GM21717 (cell line): ENCODE measurements around the gene RRBP1.
"Not testable (repeated sequence)": the region's sequence is repeated elsewhere in the genome, so short reads cannot be mapped to it uniquely, and the experiment has no call there.

Experiments
- ATAC-seq: cut with Tn5 transposase; IDR thresholded peaks from one replicate; pipeline ENCODE4 v1.9.1; 2021; ENCODE audit warnings: mild to moderate bottlenecking, moderate library complexity; ENCODE audit not compliant: unreplicated experiment

Gene RRBP1

DNA sequence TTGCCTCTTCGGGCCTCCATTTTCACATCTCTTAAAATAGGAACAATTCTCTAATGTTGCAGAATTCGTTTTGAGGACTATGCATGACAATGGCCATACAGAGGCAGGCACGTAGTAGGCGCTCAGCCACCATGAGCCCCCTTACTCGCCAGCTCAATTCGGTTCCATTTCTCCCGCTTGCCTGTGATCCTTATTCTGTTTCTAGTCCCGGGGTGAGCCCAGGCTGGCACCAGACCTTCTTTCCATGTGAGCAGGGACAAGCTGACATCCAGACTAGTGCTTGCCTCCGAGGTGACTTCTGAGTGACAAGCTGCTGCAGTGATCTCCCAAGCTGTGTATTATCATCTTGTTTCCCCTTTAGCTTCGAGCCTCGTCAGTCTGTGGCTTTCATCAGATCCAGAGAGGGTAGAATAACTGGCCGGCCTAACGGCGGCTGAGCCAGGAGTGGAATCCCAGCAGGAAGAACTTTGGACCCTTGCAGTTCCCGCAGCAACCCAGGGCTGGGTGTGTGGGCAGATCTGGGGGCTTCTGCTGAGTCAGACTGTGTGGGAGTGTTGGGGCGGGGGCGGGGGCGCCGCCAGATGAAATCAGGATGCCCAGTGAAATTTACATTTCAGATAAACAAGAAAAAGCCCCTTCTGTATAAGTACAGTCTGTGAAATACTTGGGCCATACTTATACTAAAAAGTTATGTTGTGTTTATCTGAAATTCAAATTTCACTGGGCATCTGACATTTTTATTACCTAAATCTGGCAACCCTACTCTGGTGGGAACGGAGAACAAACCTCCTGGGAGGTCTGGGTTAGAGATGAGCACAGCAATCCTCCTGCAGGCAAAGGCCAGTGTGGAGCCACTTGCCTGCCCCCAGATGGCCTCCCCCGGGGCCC, 28.6 kb upstream of the RRBP1 start:
- ATAC-seq, result no peak

GRCh38 chr20:17709361-17710293, 27.6 kb upstream of the RRBP1 start:
- no peak for ATAC-seq

DNA sequence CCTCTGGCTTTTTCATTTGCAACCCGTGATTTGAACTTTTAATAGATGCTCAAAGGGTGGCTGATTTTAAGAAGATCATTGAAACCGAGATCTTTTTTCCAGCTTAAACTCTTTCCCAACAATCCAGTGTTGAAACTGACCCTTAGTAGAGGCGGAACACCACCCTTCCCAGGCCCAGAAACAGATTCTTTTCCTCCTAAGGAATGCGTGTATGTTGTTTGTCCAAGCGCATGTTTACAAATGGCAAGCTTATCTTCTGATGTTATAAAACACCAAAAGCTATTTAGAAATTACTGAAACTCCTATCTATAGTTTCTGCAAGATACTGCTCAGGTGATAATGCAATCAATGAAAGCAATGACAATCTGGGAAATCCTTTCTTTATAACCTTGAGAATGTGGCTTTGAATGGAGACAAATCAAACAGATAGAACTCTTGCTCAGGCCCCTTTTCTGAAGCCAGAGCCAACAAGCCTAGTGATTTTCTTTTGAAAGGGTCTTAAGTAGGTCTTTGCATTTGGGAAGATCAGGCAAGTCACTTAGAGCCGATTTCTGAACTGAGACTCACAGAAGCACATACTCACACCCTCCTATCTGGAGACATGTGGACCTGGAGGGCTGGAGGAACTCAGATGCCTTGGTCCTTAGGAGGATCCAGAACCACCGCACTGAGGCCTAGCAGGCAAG, 26.8 kb upstream of the RRBP1 start:
- no peak for ATAC-seq

DNA sequence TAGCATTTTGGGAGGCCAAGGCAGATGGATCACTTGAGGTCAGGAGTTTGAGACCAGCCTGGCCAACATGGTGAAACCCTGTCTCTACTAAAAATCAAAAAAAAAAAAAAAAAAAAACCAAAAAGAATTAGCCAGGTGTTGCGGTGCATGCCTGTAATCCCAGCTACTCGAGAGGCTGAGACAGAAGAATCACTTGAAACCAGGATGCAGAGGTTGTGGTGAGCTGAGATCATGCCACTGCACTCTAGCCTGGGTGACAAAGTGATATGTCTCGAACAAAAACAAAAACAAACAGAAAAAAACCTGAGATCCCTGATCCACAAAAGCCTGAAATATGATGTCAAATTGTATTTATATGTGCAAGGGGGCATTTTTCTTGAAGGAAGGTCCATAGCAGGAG, 25.9 kb upstream of the RRBP1 start:
- ATAC-seq, result not testable (repeated sequence)

GRCh38 chr20:17706632-17707031, 24.6 kb upstream of the RRBP1 start:
- no peak for ATAC-seq

DNA sequence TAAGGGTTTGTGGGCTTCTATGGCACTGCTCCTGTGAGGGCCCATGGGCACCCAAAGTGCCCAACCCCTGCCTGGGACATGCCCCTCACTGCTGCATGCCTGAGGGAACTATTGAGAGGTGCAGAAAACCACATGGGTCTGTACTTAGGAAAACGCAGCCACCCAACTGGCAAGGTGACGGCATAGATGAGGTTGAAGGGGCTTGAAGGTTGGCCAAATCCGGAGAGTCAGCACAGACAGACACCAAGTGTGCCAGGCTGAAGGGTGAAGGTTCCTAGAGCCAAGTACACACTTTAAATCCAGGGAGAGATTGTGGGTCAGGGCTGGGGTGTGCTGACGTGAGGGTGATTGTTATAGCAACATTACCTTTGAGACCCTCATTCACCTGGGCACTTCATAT, 23.9 kb upstream of the RRBP1 start:
- no peak for ATAC-seq

DNA sequence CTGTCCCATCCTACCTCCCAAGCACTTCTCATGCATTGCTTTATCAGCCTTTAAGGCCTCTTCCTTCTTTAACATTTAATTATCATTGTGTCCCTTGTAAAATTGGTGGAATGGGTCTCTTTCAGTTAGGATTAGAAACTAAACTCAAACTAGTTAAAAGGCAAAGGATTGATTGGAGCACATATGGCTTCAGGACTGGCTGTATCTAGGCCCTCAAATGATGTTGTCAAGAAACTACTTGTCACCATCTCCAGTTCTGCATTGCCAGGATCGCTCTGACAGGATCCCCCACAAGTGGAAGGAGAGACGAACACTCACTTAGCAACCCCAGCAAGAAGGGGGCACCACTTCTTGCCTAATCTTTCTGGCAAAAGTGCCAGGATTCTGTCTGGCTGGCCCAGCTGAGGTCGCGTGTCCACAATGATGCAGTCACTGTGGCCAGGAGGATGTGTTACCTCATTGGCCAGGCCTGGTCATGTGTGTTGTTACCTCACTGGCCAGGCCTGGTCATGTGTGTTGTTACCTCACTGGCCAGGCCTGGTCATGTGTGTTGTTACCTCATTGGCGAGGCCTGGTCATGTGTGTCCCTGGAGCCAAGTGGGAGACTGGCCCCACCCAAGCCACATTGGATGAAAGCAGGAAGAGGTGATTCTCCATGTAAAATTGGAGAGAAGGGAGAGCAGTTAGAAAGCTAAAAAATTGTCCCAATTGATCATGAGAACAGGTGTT, 22.7 kb upstream of the RRBP1 start:
- ATAC-seq, result no peak

DNA sequence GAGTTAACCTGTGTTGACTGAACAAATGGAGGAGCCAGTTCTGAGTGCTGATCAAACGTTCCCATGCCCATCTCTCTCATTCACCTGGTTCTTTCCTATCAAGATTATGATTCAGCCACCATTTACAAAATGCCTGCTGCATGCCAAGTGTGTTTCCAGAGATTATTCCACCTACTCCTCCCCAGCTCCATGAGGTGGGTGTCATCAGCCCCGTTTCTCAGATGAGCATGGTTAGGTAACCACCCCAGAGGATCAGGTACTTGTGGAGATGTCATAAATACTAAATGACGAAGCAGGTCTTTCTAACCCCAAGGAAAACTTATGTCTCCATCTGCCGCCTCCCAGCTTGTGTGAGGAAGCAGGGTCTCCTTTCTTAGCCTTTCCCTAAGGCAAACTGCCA, 19.8 kb upstream of the RRBP1 start:
- no peak for ATAC-seq

- no peak for ATAC-seq
Observed at GRCh38 chr20:17700637-17701036, 18.6 kb upstream of the RRBP1 start.

GRCh38 chr20:17699931-17700351, 17.9 kb upstream of the RRBP1 start, which contains the start of gene BANF2:
Gene BANF2 (plus strand): TSS chr20:17699966. CDS start chr20:17725026, 25,060 bp downstream.
- no peak for ATAC-seq

DNA sequence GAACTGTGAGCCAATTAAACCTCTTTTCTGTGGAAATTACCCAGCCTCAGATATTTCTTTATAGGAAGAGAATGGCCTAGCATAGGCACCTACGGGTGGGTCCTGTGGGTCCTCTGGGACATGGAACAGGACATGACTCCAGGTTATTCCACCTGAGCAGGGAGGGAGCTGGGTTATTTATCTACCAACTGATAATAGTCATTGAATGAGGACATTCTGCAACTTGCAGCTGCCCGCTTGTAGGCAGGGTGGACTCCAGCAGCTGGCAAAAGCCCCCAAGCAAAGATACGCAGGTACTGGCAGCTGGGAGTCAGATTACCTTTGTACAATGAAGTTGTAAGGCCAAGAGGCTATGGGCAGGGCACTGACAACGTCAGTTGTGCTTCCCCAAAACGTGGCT, 16.3 kb upstream of the RRBP1 start:
- no peak for ATAC-seq

DNA sequence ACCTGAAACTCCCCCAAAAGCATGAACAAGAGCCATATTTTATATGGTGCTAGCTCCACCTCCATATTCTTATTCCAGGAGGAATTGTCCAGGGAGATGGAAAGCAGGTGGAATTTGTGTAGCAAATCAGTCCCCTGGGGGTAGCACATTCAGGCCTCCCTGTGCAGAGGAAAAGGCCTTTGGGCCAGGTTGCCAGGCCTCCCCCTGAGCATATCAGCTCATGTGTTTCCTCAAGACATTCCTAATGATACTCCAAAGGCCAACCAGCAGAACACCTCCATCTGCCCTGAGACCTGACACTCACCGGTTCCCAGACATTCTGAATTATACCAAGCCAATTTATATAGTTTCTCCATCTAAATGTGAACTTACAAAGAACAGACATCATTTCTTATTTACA, 15.1 kb upstream of the RRBP1 start:
- ATAC-seq, result no peak

DNA sequence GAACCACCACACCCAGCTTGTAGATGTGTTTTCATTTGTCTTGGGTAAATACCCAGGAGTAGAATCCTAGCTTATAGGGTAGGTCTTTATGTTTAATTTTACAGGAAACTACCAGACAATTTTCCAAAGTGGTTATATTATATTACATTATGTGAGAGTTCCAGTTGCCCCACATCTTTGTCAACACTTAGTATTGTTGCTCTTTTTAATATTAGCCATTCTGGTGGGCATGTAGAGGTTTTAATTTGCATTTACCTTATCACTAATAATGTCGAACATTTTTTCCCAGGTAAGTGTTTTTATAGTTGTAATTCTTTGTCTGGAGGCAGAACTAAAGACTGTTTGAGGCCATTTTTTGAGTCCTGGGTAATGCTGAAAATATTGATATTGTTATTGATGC, 14.2 kb upstream of the RRBP1 start:
- ATAC-seq, result no peak

GRCh38 chr20:17694767-17695166, 12.7 kb upstream of the RRBP1 start:
- no peak for ATAC-seq

DNA sequence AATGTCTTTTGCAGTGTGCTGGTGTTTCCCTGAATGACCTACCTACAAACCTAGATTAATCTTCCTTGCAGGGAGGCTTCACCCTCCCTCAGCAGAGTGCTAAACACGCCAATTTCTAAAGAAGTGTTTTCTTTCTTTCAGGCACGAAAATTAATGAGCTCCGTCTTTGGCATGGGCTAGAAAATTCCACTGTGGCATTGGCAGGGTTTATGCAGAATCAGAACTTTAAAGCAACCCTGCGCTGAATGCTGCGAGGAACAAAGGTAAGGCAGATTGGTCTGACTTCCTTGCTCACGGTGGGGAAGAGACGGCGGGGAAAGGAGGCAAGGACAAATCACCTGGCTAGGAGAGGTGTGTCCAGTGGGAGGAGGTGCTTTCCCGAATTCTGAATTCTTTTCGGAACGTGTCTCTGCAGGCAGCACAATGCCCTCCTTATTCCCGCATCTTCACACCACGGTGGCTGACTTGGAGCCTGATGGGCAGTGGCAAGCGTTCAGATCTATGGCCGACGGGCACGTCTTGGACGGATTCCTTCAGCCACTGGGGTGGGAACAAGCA, 11.5 kb upstream of the RRBP1 start:
- ATAC-seq, result no peak

DNA sequence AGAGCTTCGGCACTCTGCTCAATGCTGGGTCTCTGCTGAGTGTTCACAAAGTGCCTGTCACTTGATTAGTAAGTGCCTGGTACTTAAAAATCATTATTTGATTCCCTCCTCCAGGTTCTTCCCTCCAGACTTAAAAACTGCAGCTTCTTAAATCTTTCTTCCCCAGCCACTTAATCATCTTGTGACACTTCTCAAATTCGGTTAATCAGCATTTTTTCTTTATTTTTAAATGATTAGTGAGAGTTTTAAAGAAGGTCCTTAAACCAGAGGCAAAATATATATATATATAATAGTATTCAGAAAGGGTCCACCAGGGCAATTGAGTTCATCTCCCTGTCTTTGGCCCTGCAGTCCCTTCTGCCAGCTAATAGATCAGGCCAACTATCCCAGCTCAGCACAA, 9.7 kb upstream of the RRBP1 start:
- no peak for ATAC-seq

- no peak for ATAC-seq
Observed at GRCh38 chr20:17690144-17690543, 8.1 kb upstream of the RRBP1 start.

DNA sequence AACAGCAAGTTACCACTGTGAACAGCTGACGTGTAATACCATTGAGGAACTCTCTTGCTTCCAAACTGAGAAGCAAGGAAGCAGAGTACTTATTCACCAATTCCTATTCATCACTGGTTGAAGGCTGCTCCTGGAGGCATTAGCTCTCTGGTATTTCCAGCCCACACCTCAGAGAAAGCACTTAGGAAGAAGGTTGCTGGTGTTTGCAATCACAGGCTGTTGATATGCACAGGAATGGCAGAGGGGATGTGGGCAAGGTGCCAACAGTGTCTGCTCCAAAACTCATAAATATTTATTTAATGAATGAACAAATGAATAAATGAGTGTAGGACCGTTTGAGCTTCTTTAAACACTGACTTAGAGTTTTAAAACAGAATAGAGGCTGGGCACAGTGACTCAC, 6.9 kb upstream of the RRBP1 start:
- no peak for ATAC-seq

GRCh38 chr20:17687800-17688199, 5.8 kb upstream of the RRBP1 start:
- no peak for ATAC-seq

GRCh38 chr20:17685168-17685567, 3.1 kb upstream of the RRBP1 start:
- ATAC-seq, result no peak
